ENCODE results near the gene PLEKHF1. TPM values are rescaled to one million over a fixed set of nuclear protein-coding genes. Genes with fewer than 3 reads are reported as not detected.
A peak's percentile ranks its signal among the peaks of the same experiment; 100 is the strongest.

Gene PLEKHF1
- total and polyA plus RNA-seq, 2 of the 13 experiments (the other 11 are each of a cell fraction or from before 2014, with no cell fraction given), result 2.9 to 3.8 TPM

DNA sequence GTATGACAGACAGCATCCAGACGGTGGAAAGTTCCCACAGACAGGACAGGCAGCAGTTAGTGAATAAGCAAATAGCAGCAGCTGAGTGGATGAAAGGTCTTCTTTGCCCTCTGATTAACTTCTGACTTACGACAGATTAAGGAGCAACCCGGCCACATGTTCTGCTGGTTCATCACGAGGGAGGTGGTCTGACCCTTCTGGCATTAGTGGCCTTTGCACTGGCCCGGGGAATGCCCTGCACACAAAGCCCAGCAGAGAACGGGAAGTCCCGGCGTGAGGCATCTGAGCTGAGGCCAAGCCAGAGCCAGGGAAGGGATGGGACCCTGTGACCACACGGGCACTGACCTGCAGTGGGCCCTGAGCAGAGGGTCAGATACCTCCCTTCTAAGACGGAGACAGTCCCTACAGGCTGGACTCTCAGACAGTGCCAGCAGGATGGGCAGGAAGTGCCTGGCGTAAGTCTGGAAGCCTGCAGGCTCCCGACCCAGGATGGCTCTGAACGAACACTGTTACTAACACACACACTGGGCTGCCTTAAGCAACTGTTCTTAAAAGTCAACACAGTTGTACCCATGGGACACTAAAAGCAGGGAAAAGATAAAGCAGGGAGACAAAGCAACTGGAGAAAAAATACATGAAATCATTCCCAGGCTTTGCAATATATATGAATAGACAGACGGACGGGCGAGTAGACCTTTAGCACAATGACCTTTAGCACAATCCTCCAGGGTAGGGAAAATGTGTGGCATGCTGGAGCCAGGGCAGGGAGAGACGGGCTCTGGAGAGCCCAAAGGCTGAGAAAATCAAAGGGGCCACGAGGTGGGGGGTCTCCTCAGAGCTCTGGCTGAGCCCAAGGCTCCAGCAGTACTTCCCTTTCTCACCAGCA is 43.5 kb downstream of the PLEKHF1 start (continued):
- 0 out of 2 replicates have a peak, but pooled peaks have one; percentile 40 for TF ChIP-seq ZNF326 (CRISPR knock-in tag; IDR thresholded peaks at IDR 0.05; ENCODE audit: borderline replicate concordance)
- TF ChIP-seq, protein P1, sequence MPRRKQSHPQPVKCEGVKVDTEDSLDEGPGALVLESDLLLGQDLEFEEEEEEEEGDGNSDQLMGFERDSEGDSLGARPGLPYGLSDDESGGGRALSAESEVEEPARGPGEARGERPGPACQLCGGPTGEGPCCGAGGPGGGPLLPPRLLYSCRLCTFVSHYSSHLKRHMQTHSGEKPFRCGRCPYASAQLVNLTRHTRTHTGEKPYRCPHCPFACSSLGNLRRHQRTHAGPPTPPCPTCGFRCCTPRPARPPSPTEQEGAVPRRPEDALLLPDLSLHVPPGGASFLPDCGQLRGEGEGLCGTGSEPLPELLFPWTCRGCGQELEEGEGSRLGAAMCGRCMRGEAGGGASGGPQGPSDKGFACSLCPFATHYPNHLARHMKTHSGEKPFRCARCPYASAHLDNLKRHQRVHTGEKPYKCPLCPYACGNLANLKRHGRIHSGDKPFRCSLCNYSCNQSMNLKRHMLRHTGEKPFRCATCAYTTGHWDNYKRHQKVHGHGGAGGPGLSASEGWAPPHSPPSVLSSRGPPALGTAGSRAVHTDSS (CRISPR knock-in tag; conservative IDR thresholded peaks at IDR 0.05), result no peak
- TF ChIP-seq RELA (CRISPR knock-in tag; IDR thresholded peaks at IDR 0.05), result no peak; the same call in 1 of the 2 replicates
- TF ChIP-seq HDAC1 (CRISPR knock-in tag; IDR thresholded peaks at IDR 0.05), result peak; percentile 64; the same call in 1 of the 2 replicates
- peak; percentile 21; the same call in 1 of the 2 replicates for TF ChIP-seq PHF20 (CRISPR knock-in tag; IDR thresholded peaks at IDR 0.05)
- peak; percentile 20; the same call in 1 of the 2 replicates for TF ChIP-seq ZNF629 (CRISPR knock-in tag; conservative IDR thresholded peaks at IDR 0.05)
- TF ChIP-seq, protein P2, sequence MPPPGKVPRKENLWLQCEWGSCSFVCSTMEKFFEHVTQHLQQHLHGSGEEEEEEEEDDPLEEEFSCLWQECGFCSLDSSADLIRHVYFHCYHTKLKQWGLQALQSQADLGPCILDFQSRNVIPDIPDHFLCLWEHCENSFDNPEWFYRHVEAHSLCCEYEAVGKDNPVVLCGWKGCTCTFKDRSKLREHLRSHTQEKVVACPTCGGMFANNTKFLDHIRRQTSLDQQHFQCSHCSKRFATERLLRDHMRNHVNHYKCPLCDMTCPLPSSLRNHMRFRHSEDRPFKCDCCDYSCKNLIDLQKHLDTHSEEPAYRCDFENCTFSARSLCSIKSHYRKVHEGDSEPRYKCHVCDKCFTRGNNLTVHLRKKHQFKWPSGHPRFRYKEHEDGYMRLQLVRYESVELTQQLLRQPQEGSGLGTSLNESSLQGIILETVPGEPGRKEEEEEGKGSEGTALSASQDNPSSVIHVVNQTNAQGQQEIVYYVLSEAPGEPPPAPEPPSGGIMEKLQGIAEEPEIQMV (CRISPR knock-in tag; IDR thresholded peaks at IDR 0.05; ENCODE audit: low read depth), result no peak
- TF ChIP-seq, protein P3, sequence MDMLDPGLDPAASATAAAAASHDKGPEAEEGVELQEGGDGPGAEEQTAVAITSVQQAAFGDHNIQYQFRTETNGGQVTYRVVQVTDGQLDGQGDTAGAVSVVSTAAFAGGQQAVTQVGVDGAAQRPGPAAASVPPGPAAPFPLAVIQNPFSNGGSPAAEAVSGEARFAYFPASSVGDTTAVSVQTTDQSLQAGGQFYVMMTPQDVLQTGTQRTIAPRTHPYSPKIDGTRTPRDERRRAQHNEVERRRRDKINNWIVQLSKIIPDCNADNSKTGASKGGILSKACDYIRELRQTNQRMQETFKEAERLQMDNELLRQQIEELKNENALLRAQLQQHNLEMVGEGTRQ (IDR thresholded peaks at IDR 0.05; ENCODE audit: low read depth, low read length), result 0 out of 2 replicates have a peak, but pooled peaks have one; percentile 22
- TF ChIP-seq, protein P3 (CRISPR knock-in tag; IDR thresholded peaks at IDR 0.05; ENCODE audit: borderline replicate concordance), result peak; percentile 47; the same call in 1 of the 2 replicates
- TF ChIP-seq, protein P4, sequence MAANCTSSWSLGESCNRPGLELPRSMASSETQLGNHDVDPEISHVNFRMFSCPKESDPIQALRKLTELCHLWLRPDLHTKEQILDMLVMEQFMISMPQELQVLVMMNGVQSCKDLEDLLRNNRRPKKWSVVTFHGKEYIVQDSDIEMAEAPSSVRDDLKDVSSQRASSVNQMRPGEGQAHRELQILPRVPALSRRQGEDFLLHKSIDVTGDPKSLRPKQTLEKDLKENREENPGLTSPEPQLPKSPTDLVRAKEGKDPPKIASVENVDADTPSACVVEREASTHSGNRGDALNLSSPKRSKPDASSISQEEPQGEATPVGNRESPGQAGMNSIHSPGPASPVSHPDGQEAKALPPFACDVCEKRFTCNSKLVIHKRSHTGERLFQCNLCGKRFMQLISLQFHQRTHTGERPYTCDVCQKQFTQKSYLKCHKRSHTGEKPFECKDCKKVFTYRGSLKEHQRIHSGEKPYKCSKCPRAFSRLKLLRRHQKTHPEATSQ (CRISPR knock-in tag; IDR thresholded peaks at IDR 0.05; ENCODE audit: borderline replicate concordance), result no peak
- no peak for TF ChIP-seq ZNF333 (CRISPR knock-in tag; IDR thresholded peaks at IDR 0.05; ENCODE audit: borderline replicate concordance)
- TF ChIP-seq, protein P5, sequence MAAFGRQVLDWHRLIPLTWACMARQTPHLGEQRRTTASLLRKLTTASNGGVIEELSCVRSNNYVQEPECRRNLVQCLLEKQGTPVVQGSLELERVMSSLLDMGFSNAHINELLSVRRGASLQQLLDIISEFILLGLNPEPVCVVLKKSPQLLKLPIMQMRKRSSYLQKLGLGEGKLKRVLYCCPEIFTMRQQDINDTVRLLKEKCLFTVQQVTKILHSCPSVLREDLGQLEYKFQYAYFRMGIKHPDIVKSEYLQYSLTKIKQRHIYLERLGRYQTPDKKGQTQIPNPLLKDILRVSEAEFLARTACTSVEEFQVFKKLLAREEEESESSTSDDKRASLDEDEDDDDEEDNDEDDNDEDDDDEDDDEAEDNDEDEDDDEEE (CRISPR knock-in tag; IDR thresholded peaks at IDR 0.05), result peak; percentile 68; the same call in 1 of the 2 replicates
